ENCODE data around the gene SNAPIN. TPM values are rescaled to one million over a fixed set of nuclear protein-coding genes. Genes with fewer than 3 reads are reported as not detected.

SNAPIN gene
- total RNA-seq, 4 donors from 2014 or later = 47.8 to 71.9 (median 63.3) TPM

DNA sequence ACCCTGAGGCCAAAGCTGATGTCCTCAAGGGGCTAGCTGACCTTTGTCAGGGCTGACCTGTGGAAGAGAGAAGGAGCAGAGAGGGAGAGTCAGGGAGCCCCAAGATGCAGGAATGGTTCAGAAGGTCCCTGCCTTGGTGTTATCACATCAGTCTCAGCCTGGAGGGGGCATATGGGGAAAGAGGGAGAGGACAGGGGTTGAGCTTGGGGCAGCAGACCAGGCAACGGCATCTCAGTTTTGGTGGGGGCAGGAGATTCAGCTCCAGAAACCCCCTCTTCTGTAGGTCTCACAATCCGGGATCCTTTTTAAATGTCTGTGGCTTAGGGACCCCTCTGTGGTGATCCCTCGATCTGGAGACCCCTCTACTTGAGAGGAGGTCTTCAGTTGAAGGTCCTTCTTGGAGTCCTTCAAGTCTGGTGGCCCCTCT is 32.0 kb upstream of the SNAPIN start:
- H3K27me3 ChIP-seq = no peaks in the 10 kb centered on the region
- no peak for DNase-seq (ENCODE audit: extremely low spot score)
- H3K36me3 ChIP-seq = peaks cover 0 to 36% (median 12%) of the 10 kb centered on the region in 4 donors
- intact Hi-C loops (cut with DNase I) = no loop called here
- no peaks in the 10 kb centered on the region for H3K9me3 ChIP-seq
- H3K4me3 ChIP-seq = peak overlapping the region; percentile 57 to 65 (median 62)
- WGBS = 61% methylated on average over 3 of the region's 3 CpGs
- H3K27ac ChIP-seq (replicated peaks in 1 of 4) = peak overlapping the region; percentile 83 to 91 (median 88)
- peaks cover 51 to 65% (median 55%) of the 10 kb centered on the region in 4 donors for H3K4me1 ChIP-seq
- TF ChIP-seq, protein P1, sequence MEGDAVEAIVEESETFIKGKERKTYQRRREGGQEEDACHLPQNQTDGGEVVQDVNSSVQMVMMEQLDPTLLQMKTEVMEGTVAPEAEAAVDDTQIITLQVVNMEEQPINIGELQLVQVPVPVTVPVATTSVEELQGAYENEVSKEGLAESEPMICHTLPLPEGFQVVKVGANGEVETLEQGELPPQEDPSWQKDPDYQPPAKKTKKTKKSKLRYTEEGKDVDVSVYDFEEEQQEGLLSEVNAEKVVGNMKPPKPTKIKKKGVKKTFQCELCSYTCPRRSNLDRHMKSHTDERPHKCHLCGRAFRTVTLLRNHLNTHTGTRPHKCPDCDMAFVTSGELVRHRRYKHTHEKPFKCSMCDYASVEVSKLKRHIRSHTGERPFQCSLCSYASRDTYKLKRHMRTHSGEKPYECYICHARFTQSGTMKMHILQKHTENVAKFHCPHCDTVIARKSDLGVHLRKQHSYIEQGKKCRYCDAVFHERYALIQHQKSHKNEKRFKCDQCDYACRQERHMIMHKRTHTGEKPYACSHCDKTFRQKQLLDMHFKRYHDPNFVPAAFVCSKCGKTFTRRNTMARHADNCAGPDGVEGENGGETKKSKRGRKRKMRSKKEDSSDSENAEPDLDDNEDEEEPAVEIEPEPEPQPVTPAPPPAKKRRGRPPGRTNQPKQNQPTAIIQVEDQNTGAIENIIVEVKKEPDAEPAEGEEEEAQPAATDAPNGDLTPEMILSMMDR (IDR thresholded peaks at IDR 0.05) = no peak
- no peak for TF ChIP-seq POLR2A (IDR thresholded peaks at IDR 0.05; ENCODE audit: low read depth)
- TF ChIP-seq EP300 (IDR thresholded peaks at IDR 0.05) = no peak
- no peak for TF ChIP-seq POLR2AphosphoS5 (IDR thresholded peaks at IDR 0.05)

DNA sequence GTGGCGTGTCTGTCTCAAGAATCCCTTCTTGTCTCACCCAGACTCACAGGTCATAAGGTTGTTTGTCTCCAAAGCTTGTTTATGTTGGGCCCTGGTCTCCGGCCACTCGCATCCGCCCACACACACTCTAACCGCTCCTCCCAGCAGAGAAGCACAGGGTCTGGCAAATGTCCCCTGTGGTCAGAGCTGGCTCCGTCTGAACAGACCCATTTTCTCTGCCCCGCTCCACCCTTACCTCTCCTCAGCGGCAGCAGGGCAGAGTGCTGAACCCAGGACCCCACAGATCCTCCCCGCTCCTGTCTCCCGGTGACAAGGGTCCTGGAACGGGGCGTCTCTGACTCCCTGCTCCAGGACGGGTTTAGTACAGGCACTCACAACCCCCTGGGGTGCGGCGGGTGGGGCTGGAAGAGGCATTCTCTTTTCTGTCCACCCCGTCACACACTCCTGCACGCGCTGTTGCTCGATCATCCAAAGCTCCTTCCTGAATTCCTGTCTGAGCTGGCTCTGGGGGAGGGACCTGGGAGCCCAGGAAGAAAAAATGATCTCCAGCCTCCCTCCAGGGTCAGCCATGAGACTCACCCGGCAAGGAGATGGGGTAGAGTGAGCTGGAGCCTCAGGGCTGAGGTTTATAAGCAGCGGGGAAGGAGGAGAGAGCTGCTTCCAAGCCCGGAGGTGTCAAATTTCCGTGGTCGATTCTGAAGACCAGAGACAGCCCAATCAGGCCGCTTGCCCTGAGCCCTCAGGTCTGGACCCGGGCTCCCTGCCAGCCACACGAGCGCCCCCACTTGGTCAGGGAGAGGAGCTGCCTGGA is 31.4 kb upstream of the SNAPIN start, which contains the start of gene S100A13:
Gene S100A13 (minus strand): TSS at position 602 of the 811 bp plus-strand sequence. CDS start 1,033 bp downstream, outside the sequence.
- Histone ChIP-seq H3K27ac (replicated peaks in 1 of 4) (peak within 1 kb of the TSS; percentile 83 to 91 (median 88)), H3K36me3 (peaks cover 0 to 29% (median 12%) of the 10 kb centered on the region in 4 donors), H3K4me1 (peaks cover 52 to 65% (median 58%) of the 10 kb centered on the region in 4 donors), H3K27me3 (no peaks in the 10 kb centered on the region), H3K4me3 (peak within 1 kb of the TSS; percentile 57 to 65 (median 62)), H3K9me3 (no peaks in the 10 kb centered on the region)
- intact Hi-C loops (cut with DNase I) = no loop called here
- peak; percentile 95 for DNase-seq (ENCODE audit: extremely low spot score)
- WGBS = 23% methylated on average over 21 of the region's 28 CpGs
- TF ChIP-seq POLR2AphosphoS5 (IDR thresholded peaks at IDR 0.05) = peak; percentile 42 to 82
- TF ChIP-seq, protein P1 (IDR thresholded peaks at IDR 0.05) = peak; percentile 33 to 57 (median 55)
- TF ChIP-seq EP300 (IDR thresholded peaks at IDR 0.05) = no peak
- TF ChIP-seq POLR2A (IDR thresholded peaks at IDR 0.05; ENCODE audit: low read depth) = no peak

DNA sequence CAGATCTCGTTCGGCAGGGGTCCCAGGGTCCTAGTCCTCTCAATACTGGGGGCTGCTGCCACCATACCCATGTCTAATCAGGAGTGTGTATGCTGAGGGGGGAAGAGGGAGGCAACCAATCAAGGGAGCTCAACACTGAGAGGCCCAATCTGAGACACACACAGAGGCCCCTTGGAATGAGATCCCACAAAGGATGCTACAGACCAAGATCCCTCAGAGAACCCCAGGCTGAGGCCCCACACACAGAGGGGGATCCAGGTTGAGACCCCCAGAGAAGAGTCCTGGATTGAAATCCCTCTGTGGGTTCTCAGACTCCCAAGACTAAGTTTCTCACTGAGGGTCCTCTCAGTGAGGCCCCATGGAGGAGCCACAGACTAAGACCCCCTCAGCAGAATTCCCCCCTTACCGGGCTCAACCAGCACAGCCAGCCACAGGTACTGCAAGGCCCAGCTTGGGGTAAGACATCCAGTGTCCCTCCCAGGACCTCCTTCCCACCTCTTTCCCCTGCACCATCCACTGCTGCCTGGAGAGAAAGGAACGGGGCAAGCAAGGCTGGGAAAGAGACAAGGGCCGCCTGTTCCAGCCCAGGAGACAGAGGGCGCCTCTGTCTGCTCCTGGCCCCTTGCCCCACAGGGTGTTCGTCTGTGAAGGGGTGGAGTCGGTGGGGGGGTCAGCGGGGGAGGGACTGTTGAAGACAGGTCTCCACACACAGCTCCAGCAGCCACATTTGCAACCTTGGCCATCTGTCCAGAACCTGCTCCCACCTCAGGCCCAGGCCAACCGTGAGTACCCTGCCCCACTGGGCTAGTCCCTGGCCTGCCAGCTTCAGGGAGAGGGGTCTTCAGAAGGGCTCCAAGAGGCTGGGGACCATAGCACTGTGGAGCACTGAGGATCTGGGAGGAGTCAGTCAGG is 30.5 kb upstream of the SNAPIN start, which contains the start of gene S100A1:
Gene S100A1 (plus strand): TSS at position 720 of the 912 bp plus-strand sequence. CDS start 2,088 bp downstream, outside the sequence.
- no peaks in the 10 kb centered on the region for H3K27me3 ChIP-seq
- H3K4me3 ChIP-seq = peak within 1 kb of the TSS; percentile 57 to 65 (median 62)
- peaks cover 0 to 23% (median 8%) of the 10 kb centered on the region in 4 donors for H3K36me3 ChIP-seq
- H3K4me1 ChIP-seq = peaks cover 52 to 69% (median 64%) of the 10 kb centered on the region in 4 donors
- TF ChIP-seq POLR2AphosphoS5 (IDR thresholded peaks at IDR 0.05) = no peak
- TF ChIP-seq, protein P1 (IDR thresholded peaks at IDR 0.05) = no peak
- no peak for TF ChIP-seq POLR2A (IDR thresholded peaks at IDR 0.05; ENCODE audit: low read depth)
- no peak for TF ChIP-seq EP300 (IDR thresholded peaks at IDR 0.05)
- intact Hi-C loops (cut with DNase I) = no loop called here
- peak within 1 kb of the TSS; percentile 83 to 91 (median 88) for H3K27ac ChIP-seq (replicated peaks in 1 of 4)
- DNase-seq (ENCODE audit: extremely low spot score) = no peak
- no peaks in the 10 kb centered on the region for H3K9me3 ChIP-seq
- WGBS = 76% methylated on average over 6 of the region's 10 CpGs

DNA sequence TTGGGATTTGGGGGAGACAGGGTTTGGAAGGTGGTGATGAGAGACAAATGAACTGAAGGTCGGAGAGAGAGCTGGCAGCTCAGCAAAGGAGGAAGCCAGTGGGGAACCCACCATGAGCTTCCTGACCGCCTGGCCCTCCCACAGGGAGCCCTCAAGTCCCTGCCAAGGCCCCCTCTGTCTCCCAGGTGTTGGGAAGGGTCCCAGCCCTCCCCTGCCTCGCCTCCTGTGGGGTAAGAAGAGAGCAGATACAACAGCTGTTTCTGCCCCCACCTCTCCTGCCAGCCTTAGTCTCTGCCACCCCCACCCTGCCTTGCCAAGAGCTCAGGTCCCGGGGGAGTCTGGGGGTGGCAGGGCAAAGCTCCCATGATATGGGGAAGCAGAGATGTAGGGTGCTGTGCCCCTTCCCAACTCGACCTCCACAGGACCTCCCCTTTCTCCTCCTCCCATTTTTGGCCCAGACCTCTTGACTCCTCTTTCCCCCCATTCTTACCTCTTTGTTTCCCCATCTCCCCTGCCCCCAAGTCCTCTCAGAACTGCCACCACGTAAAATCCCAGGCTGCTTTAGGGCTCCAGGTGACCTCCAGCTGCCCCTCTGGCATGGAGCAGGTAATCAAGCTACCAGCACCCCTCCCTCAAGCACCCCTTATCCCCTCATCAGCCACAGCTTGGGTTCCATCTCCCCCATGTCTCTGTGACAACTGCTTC is 29.7 kb upstream of the SNAPIN start:
- no peak for DNase-seq (ENCODE audit: extremely low spot score)
- 87% methylated on average over 6 of the region's 6 CpGs for WGBS
- Histone ChIP-seq H3K4me1 (peaks cover 52 to 72% (median 68%) of the 10 kb centered on the region in 4 donors), H3K9me3 (no peaks in the 10 kb centered on the region), H3K36me3 (peaks cover 0 to 15% (median 6%) of the 10 kb centered on the region in 4 donors), H3K27ac (replicated peaks in 1 of 4) (peak overlapping the region; percentile 83 to 91 (median 88)), H3K27me3 (no peaks in the 10 kb centered on the region), H3K4me3 (no peak overlapping the region)
- TF ChIP-seq POLR2A (IDR thresholded peaks at IDR 0.05; ENCODE audit: low read depth) = no peak
- intact Hi-C loops (cut with DNase I) = no loop called here
